Measurements from ENCODE around the gene KIAA1671. TPM values are rescaled to one million over a fixed set of nuclear protein-coding genes. Genes with fewer than 3 reads are reported as not detected.

The KIAA1671 gene
- total RNA-seq, 1 experiment from 2014 or later, result 18.6 TPM

GRCh38 chr22:25100948-25101347, 148.4 kb downstream of the KIAA1671 start:
- Histone ChIP-seq H3K9ac (ENCODE audit: low read length) (no peak overlapping the region), H3K9me3 (ENCODE audit: low read length) (no peaks in the 10 kb centered on the region), H3K27me3 (ENCODE audit: low read length) (no peaks in the 10 kb centered on the region), H3F3A (ENCODE audit: low read length, unreplicated experiment) (no peaks in the 10 kb centered on the region), H4K20me1 (ENCODE audit: low read length) (no peaks in the 10 kb centered on the region), H3K36me3 (ENCODE audit: low read depth, low read length) (no peaks in the 10 kb centered on the region), H3K4me1 (ENCODE audit: insufficient read depth, low read length) (no peaks in the 10 kb centered on the region), H3K27ac (ENCODE audit: low read length) (no peak overlapping the region), H3K79me2 (ENCODE audit: low read length) (no peaks in the 10 kb centered on the region), H2AFZ (ENCODE audit: low read length) (no peak overlapping the region), H3K9me2 (replicated peaks; ENCODE audit: low read length) (no peaks in the 10 kb centered on the region), H3K4me2 (ENCODE audit: low read length) (no peak overlapping the region), H3K4me3 (ENCODE audit: low read length) (no peak overlapping the region)
- POLR2A ChIA-PET (ENCODE audit: unreplicated experiment), result no interaction called here
- BruUV-seq (replicated peaks), result no TSS peak
- no peak for TF ChIP-seq CTCF (conservative IDR thresholded peaks at IDR 0.05; ENCODE audit: low read depth, low read length)
- intact Hi-C loops (cut with micrococcal nuclease), result no loop called here
- DNase-seq (no peak), ATAC-seq (no peak)
- CTCF ChIA-PET, result no interaction called here

GRCh38 chr22:25101501-25101900, 149.0 kb downstream of the KIAA1671 start:
- Histone ChIP-seq H3K4me3 (ENCODE audit: low read length) (no peak overlapping the region), H3K4me1 (ENCODE audit: insufficient read depth, low read length) (no peaks in the 10 kb centered on the region), H3K9me3 (ENCODE audit: low read length) (no peaks in the 10 kb centered on the region), H3K4me2 (ENCODE audit: low read length) (no peak overlapping the region), H3K79me2 (ENCODE audit: low read length) (no peaks in the 10 kb centered on the region), H3K36me3 (ENCODE audit: low read depth, low read length) (no peaks in the 10 kb centered on the region), H3K9ac (ENCODE audit: low read length) (no peak overlapping the region), H3K9me2 (replicated peaks; ENCODE audit: low read length) (no peaks in the 10 kb centered on the region), H3K27me3 (ENCODE audit: low read length) (no peaks in the 10 kb centered on the region), H3K27ac (ENCODE audit: low read length) (no peak overlapping the region), H4K20me1 (ENCODE audit: low read length) (no peaks in the 10 kb centered on the region), H2AFZ (ENCODE audit: low read length) (no peak overlapping the region), H3F3A (ENCODE audit: low read length, unreplicated experiment) (no peaks in the 10 kb centered on the region)
- no peak for TF ChIP-seq CTCF (conservative IDR thresholded peaks at IDR 0.05; ENCODE audit: low read depth, low read length)
- no peak for TF ChIP-seq EZH2phosphoT487 (IDR thresholded peaks at IDR 0.05; ENCODE audit: borderline replicate concordance, low read length)
- no peak for TF ChIP-seq EZH2 (IDR thresholded peaks at IDR 0.05; ENCODE audit: low read length, unreplicated experiment)
- BruUV-seq (replicated peaks), result no TSS peak
- ChIA-PET POLR2A (ENCODE audit: unreplicated experiment) (no interaction called here), CTCF (no interaction called here)
- intact Hi-C loops (cut with micrococcal nuclease), result no loop called here
- ATAC-seq (no peak), DNase-seq (no peak)

GRCh38 chr22:25101986-25102385, 149.5 kb downstream of the KIAA1671 start:
- H3K36me3 ChIP-seq (ENCODE audit: low read depth, low read length), result no peaks in the 10 kb centered on the region
- BruUV-seq (replicated peaks), result no TSS peak
- no peak overlapping the region for H2AFZ ChIP-seq (ENCODE audit: low read length)
- no peak overlapping the region for H3K27ac ChIP-seq (ENCODE audit: low read length)
- H3K9me2 ChIP-seq (replicated peaks; ENCODE audit: low read length), result no peaks in the 10 kb centered on the region
- H3K4me2 ChIP-seq (ENCODE audit: low read length), result no peak overlapping the region
- no peak overlapping the region for H3K4me3 ChIP-seq (ENCODE audit: low read length)
- H3F3A ChIP-seq (ENCODE audit: low read length, unreplicated experiment), result no peaks in the 10 kb centered on the region
- ATAC-seq, result no peak
- H3K79me2 ChIP-seq (ENCODE audit: low read length), result no peaks in the 10 kb centered on the region
- intact Hi-C loops (cut with micrococcal nuclease), result no loop called here
- DNase-seq, result no peak
- CTCF ChIA-PET, result no interaction called here
- H4K20me1 ChIP-seq (ENCODE audit: low read length), result no peaks in the 10 kb centered on the region
- H3K9me3 ChIP-seq (ENCODE audit: low read length), result no peaks in the 10 kb centered on the region
- H3K4me1 ChIP-seq (ENCODE audit: insufficient read depth, low read length), result no peaks in the 10 kb centered on the region
- TF ChIP-seq CTCF (conservative IDR thresholded peaks at IDR 0.05; ENCODE audit: low read depth, low read length) (no peak), EZH2phosphoT487 (IDR thresholded peaks at IDR 0.05; ENCODE audit: borderline replicate concordance, low read length) (no peak), EZH2 (IDR thresholded peaks at IDR 0.05; ENCODE audit: low read length, unreplicated experiment) (no peak)
- POLR2A ChIA-PET (ENCODE audit: unreplicated experiment), result no interaction called here
- H3K27me3 ChIP-seq (ENCODE audit: low read length), result no peaks in the 10 kb centered on the region
- H3K9ac ChIP-seq (ENCODE audit: low read length), result no peak overlapping the region
